Islet of Langerhans (tissue), 1 donor: ENCODE measurements around the gene WDR45.
A peak's percentile ranks its signal among the peaks of the same experiment; 100 is the strongest.

Experiments
- FAIRE-seq: peaks from one replicate; lab custom pipeline; 2011; peaks lifted over from hg19 to GRCh38; lab: Jason Lieb, UNC

The WDR45 gene

GRCh38 chrX:49043220-49043986 is 36.3 kb downstream of the WDR45 start, which contains the start of gene TFE3:
TSS of gene TFE3 (minus strand) at chrX:49043357. CDS start at chrX:49043226, 131 bp downstream.
- FAIRE-seq: peak; percentile 93

- no peak for FAIRE-seq
These were observed 37.0 kb downstream of the WDR45 start for GRCh38 chrX:49042581-49043219.

- FAIRE-seq: no peak
These were observed 37.7 kb downstream of the WDR45 start for GRCh38 chrX:49041744-49042580.

GRCh38 chrX:49040376-49040955 is 39.2 kb downstream of the WDR45 start:
- no peak for FAIRE-seq

GRCh38 chrX:49039598-49040375 is 39.9 kb downstream of the WDR45 start:
- FAIRE-seq: peak; percentile 47

GRCh38 chrX:49037883-49038475 is 41.7 kb downstream of the WDR45 start:
- no peak for FAIRE-seq

GRCh38 chrX:49030283-49030682 is 49.4 kb downstream of the WDR45 start:
- no peak for FAIRE-seq

- FAIRE-seq: no peak
These were observed 49.8 kb downstream of the WDR45 start for GRCh38 chrX:49029876-49030275.
